Activated CD4-positive, alpha-beta T cell treated with anti-CD3 and anti-CD28 coated beads, Interleukin-2, amount 50 U/mL, for 4 hours (primary cell): ENCODE results near the gene SOX6.
"Not testable (repeated sequence)": the region's sequence is repeated elsewhere in the genome, so short reads cannot be mapped to it uniquely, and the experiment has no call there.

Source experiments
- DNase-seq, 2 experiments: peaks; one replicate each; pipeline ENCODE4 v3.0.0-alpha.2; 2020

The SOX6 gene

GRCh38 chr11:16087886-16088285 lies 268.5 kb downstream of the SOX6 start:
- no peak for DNase-seq

GRCh38 chr11:16086229-16086819 lies 270.0 kb downstream of the SOX6 start:
- no peak for DNase-seq

- no peak for DNase-seq
Measured at GRCh38 chr11:16082095-16083055, 274.0 kb downstream of the SOX6 start.

DNA sequence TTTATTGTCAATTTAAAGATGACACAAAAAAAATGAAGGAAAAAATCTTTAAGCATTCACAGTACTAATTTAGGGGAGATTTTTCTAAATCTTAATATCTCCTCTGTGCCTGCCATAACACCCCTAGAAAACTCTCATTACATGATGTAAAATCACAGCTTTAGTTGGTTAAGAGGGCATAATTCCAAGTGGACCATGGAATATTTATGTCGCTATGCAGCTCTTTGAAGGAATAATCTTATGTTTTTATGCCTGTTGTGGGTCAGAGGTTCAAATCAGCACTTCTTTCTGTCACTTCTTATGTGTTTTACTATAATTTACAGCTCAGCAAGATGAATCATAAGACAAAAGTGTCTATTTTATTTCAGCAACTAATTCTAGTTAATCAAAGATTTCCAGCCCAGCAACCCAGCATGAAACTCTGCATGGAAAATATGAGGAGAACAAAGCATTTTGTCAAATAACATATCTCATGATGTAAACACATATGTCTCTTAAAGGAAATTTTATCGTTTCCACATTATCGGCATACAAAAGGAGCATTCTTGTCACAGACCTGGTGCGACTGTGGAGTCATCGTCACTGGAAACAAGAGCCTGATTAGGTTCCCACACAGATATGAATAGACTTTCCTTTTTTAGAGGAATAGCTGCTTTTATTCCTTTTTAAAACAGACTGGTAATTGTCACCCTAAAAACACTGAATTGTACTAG lies 274.8 kb downstream of the SOX6 start:
- no peak for DNase-seq

DNA sequence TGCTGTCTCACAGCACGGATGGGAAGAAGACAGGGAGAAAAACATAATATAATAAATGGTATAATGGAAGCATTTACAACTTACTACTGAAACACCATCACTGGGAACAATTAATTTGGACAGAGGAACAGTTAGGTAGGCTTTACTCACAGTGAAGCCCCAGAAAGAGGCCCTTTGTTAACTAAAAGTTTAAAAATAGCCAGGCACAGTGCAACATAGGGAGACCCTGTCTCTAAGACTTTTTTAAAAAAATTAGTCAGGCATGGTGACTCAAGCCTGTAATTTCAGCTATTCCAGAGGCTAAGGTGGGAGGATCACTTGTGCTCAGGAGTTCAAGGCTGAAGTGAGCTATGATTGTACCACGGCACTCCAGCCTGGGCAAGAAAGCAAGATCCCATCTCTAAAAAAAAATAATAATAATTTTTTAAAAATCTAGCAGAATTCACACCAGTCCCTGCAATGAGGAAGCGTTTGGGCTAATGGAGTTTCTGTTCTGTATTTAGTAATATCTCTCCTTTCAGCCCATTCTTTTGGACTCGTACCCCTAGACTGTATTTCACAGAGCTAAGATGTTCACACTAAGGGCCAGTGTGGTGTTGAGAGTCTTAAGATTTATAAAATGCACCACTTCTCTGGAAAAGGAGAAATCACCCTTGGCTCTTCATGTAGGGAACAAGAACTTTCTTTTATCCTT lies 275.5 kb downstream of the SOX6 start:
- no peak for DNase-seq

- no peak for DNase-seq
Measured at GRCh38 chr11:16078936-16079335, 277.4 kb downstream of the SOX6 start.

- no peak for DNase-seq
Measured at GRCh38 chr11:16070573-16070972, 285.8 kb downstream of the SOX6 start.

- DNase-seq, result not testable (repeated sequence)
Measured at GRCh38 chr11:16067268-16067667, 289.1 kb downstream of the SOX6 start.

DNA sequence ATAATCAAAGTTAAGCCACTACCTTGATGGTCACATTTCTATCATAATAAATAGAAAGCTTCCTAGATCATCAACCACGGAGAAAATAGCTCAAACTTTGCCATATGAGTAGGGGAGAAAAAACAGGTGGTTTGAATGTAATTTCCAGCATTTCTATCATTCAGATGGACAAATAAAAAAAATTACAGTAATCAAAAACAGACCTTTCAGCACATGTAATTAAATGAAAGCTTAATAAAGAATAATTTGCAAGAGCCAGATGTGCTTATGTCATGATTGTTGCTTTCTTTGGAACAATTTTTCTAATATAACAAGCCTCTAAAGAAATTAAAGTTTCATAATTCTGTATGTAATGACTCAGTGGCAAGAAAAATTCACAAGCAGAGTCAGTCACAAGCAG lies 297.0 kb downstream of the SOX6 start:
- DNase-seq, result no peak

DNA sequence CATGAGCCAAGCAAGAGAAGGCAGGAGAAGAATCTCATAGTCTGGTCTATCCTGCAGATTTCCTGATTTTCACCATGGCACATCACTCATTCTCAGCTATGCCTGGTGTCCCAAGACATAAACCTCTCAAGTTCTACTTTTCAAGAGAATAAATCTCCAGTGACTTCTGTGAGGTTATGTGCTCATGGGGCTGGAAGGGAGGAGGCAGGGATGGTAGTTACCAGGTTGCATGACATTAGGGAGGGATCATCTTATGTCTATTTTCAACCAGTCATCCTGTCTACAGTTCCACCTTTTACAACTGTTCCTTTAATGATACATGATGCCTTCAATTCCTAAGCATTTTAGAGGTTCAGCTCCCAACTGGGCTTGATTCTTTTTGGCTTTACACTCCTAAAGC lies 297.7 kb downstream of the SOX6 start:
- DNase-seq, result no peak

- DNase-seq, result no peak
Measured at GRCh38 chr11:16052750-16053149, 303.6 kb downstream of the SOX6 start.

GRCh38 chr11:16049611-16050010 lies 306.7 kb downstream of the SOX6 start:
- no peak for DNase-seq

DNA sequence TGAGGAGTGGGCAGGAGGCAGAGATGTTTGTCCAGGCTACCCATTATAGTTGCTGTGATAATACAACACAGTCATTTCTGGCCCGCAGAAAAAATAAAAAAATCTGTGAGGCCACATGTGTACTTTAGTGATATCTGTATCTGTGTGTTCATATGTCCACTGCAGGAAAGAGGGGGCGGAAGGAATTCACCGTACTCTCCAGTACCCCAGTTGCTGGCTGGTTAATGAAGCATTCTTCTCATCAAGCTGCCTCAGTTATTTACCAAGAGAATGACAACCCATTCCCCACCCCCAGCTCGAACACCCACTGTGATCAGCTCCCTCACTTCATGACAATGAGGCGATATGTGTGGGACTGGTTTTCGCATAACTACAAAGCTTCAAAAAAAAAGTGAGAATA lies 309.3 kb downstream of the SOX6 start:
- no peak for DNase-seq

GRCh38 chr11:16043617-16044016 lies 312.7 kb downstream of the SOX6 start:
- no peak for DNase-seq

GRCh38 chr11:16041207-16041606 lies 315.1 kb downstream of the SOX6 start:
- DNase-seq, result no peak

- no peak for DNase-seq
Measured at GRCh38 chr11:16040151-16040550, 316.2 kb downstream of the SOX6 start.

DNA sequence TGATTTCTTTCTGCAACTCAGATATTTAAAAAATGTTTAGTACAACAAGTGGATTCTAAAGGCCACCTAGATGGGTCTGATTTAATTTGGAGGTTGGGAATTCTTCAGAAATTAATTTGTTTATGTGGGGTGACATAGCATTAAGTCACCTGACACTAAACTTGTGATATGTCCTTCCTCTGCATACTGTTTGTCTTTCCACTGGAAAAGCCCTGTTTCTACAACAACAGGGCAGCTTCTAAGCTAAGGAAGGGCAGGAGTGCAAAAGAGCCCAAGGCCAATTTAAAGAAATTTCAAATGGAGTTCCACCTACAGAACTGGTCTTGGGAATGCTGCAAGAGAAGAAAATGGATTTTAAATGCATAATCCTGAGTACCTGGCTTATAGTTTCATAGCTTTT lies 319.2 kb downstream of the SOX6 start:
- no peak for DNase-seq

DNA sequence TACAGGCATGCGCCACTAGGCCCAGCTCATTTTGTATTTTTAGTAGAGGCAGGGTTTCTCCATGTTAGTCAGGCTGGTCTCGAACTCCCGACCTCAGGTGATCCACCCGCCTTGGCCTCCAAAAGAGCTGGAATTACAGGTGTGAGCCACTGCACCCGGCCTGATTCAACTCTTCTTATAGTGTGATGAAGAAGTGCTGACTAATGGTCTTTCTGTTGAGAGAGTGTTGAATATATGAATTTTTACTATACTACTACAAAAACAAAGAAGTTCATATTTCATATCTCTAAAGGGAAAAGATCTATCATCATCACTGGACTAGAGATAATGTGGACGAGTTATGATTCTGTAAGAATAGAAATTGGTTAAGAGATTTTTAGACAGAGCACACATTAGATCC lies 320.1 kb downstream of the SOX6 start:
- no peak for DNase-seq

DNA sequence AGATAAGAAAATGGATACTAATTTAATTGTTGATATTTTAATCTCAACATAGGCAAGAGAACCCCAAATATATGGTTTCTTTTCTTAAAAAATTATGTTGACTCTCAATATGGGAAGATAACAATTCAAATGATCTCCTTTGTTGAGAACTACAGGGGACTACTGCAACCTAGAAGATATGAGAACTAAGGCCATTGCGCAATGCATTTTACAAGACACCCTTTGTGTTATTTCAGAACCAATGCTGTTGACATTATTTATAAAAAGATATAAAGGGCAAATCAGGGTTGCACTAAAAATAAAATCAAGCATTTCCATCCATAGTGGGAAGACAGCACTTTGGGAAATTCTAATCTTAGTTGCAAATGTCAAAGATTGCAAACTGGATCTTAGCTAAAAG lies 322.3 kb downstream of the SOX6 start:
- no peak for DNase-seq

GRCh38 chr11:16032974-16033373 lies 323.4 kb downstream of the SOX6 start:
- DNase-seq, result no peak

DNA sequence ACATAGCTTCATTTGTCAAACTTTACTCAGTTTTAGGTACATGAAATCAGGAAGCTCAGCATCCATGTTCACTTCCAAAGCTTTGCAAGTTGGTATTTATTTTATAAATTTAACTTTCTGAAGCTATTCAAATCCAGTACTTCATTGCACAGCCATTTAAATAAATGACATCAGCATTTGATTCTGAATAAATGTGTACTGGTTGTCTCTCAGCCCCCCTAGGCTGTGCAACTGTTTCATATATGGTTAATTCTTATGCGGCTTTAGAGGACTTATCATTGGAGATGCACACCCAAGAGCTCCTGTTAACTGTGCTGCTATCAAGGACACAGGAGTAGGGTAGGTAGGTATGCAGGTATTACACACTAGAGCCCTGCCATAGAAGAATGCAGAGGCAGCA lies 325.1 kb downstream of the SOX6 start:
- no peak for DNase-seq

DNA sequence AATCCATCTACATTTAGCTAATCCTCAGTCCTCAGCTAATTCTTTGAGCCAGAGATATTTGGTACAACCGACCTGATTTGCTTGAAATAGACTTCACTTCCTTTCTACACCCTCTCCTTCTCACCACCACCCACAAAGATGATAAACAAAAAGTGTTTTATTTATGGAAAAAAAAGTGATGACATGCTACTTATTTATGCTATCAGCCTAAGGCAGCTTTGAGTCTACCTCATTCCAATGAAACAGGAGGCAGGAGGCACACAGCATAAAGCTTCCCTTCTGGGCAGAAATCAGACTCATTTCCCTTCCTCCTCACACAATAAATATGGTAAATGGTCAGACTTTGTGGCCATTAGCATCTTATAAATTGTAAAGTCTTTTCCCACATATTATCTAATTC lies 325.7 kb downstream of the SOX6 start:
- DNase-seq, result no peak

DNA sequence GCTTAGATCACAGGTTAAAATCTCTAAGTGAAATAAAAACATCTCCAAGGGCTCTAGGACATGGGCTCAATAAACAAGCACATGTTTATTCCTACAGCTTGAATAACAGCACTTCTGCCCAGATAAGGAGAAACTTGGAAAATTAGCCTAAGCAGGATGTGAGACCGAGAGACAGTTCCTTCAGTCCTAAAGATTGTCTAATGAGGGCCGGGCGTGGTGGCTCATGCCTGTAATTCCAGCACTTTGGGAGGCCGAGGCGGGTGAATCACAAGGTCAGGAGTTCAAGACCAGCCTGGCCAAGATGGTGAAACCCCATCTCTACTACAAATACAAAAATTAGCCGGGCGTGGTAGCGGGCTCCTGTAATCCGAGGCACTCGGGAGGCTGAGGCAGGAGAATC lies 327.2 kb downstream of the SOX6 start:
- DNase-seq, result not testable (repeated sequence)
